Kidney (tissue), 14 donors: ENCODE results near the gene JARID2. TPM values are rescaled to one million over a fixed set of nuclear protein-coding genes. Genes with fewer than 3 reads are reported as not detected.

ENCODE experiments used
- DNase-seq, 5 donors: peaks; one replicate each; pipeline ENCODE4 v3.0.0-alpha.2; 2013 to 2020
- FAIRE-seq: peaks from 2 replicates; lab custom pipeline; 2012; peaks lifted over from hg19 to GRCh38; lab: Jason Lieb, UNC
- H3K27ac ChIP-seq, 2 donors: one replicate each; pipeline ENCODE4 v1.7.0; 2013; ENCODE audit warnings: low read depth in 2 of 2, low read length in 2 of 2, inconsistent platforms in 1 of 2
- H3K27me3 ChIP-seq: one replicate; pipeline ENCODE4 v1.7.1; 2013; ENCODE audit warnings: low read length, inconsistent platforms; ENCODE audit not compliant: control insufficient read depth, insufficient read depth
- H3K36me3 ChIP-seq, 3 donors: one replicate each; pipeline versions ENCODE4 v1.7.0 to v1.7.1; 2013; ENCODE audit warnings: low read length in 3 of 3, control low read depth in 1 of 3, inconsistent platforms in 1 of 3; ENCODE audit not compliant: insufficient read depth in 3 of 3, control insufficient read depth in 2 of 3
- H3K4me1 ChIP-seq, 3 donors: one replicate each; pipeline versions ENCODE4 v1.7.0 to v1.7.1; 2013; ENCODE audit warnings: low read length in 3 of 3, inconsistent platforms in 1 of 3, low read depth in 1 of 3; ENCODE audit not compliant: control insufficient read depth in 2 of 3, insufficient read depth in 2 of 3
- H3K4me3 ChIP-seq, 3 donors: one replicate each; pipeline versions ENCODE4 v1.7.0 to v1.8.1; 2013; ENCODE audit warnings: low read length in 3 of 3, control low read depth in 1 of 3, inconsistent platforms in 1 of 3
- H3K9ac ChIP-seq, 3 donors: one replicate each; pipeline versions ENCODE4 v1.7.0 to v1.7.1; 2013; ENCODE audit warnings: low read length in 3 of 3, control low read depth in 1 of 3, inconsistent platforms in 1 of 3
- H3K9me3 ChIP-seq, 3 donors: one replicate each; pipeline versions ENCODE4 v1.7.0 to v1.7.1; 2013; ENCODE audit warnings: low read length in 3 of 3, control low read depth in 1 of 3, inconsistent platforms in 1 of 3; ENCODE audit not compliant: control insufficient read depth in 2 of 3, insufficient read depth in 1 of 3
- CTCF ChIP-seq: IDR thresholded peaks from 3 replicates; pipeline ENCODE4 v1.5.1; 2012; ENCODE audit warnings: mild to moderate bottlenecking, moderate library complexity, borderline replicate concordance; ENCODE audit not compliant: insufficient read depth; ENCODE audit errors: extremely low read depth
- intact Hi-C: fragments of 100-400 bp; cut with DNase I; formaldehyde crosslinking; loops from one replicate; pipeline ENCODE4 v1.11.1; 2022
- polyA plus RNA-seq: library from polyadenylated mRNA; stranded (reverse); fragments of 350-450 nt; fragmentation: Illumina TruSeq; extraction: RNeasy Lipid Tissue Mini Kit (QIAGEN cat#74804); gene quantifications from one replicate; pipeline ENCODE4 v1.2.3, GENCODE V29; 2014; ENCODE audit warnings: low read depth, low replicate concordance; ENCODE audit not compliant: insufficient read depth
- total RNA-seq: library from RNA; stranded (reverse); fragmentation: NEBNext Ultra II Directional; extraction: Animal tissue kit (Norgen Biotek cat#: 25700); gene quantifications from one replicate; pipeline ENCODE4 v1.2.1, GENCODE V29; 2021
- donor health status: control.
- donor health status: control.
- donor health status: control.
- donor health status: control.
- donor health status: control.
- donor health status: DM: yes; HTN: yes; CAD: no.
- donor health status: Normal renal cell carcinoma (clear cell type).

Gene JARID2
- total and polyA plus RNA-seq, 2 donors from 2014 or later, result 1.8 to 12.3 TPM

- TF ChIP-seq CTCF, result no peak
- Histone ChIP-seq H3K9me3 (no peaks in the 10 kb centered on the region), H3K27ac (no peak overlapping the region), H3K27me3 (no peaks in the 10 kb centered on the region), H3K36me3 (no peaks in the 10 kb centered on the region), H3K4me1 (peaks cover 5 to 9% (median 5%) of the 10 kb centered on the region in 3 donors), H3K9ac (no peak overlapping the region), H3K4me3 (no peak overlapping the region)
- DNase-seq, result no peak
- intact Hi-C loops, result no loop called here
- no peak for FAIRE-seq
Observed at GRCh38 chr6:15570171-15570570, 324.3 kb downstream of the JARID2 start.
